ENCODE measurements around the gene RFNG. TPM values are rescaled to one million over a fixed set of nuclear protein-coding genes. Genes with fewer than 3 reads are reported as not detected.

The RFNG gene
- total and polyA plus RNA-seq, 5 donors from 2014 or later, result 3.2 to 35.1 (median 5.4) TPM

- DNase-seq (no peak), ATAC-seq (ENCODE audit: low read depth in 2 of 2) (no peak)
- Mint-ChIP-seq H3K27me3 (no peaks in the 10 kb centered on the region), H3K36me3 (no peaks in the 10 kb centered on the region), H3K4me3 (no peak overlapping the region), H3K9me3 (no peaks in the 10 kb centered on the region), H3K4me1 (peaks cover 0 to 17% (median 6%) of the 10 kb centered on the region in 4 donors), H3K27ac (no peak overlapping the region)
- H3K4me1 ChIP-seq (ENCODE audit: control insufficient read depth, insufficient read depth, low read length, poor library complexity, severe bottlenecking), result peaks cover 12% of the 10 kb centered on the region
- no peak overlapping the region for H3K27ac ChIP-seq (ENCODE audit: insufficient read depth, low read length, poor library complexity, severe bottlenecking)
- H3K27me3 ChIP-seq (ENCODE audit: control insufficient read depth, insufficient read depth, low read length), result no peaks in the 10 kb centered on the region
- no peaks in the 10 kb centered on the region for H3K36me3 ChIP-seq (ENCODE audit: control insufficient read depth, insufficient read depth, low read length)
- H3K4me3 ChIP-seq (ENCODE audit: low read depth, low read length), result no peak overlapping the region
- no peaks in the 10 kb centered on the region for H3K9me3 ChIP-seq (ENCODE audit: control insufficient read depth in 2 of 2, low read length in 2 of 2)
Measured at GRCh38 chr17:82016875-82017459, 34.6 kb downstream of the RFNG start.

- H3K9me3 Mint-ChIP-seq, result no peaks in the 10 kb centered on the region
- no peaks in the 10 kb centered on the region for H3K27me3 Mint-ChIP-seq
- Histone ChIP-seq H3K9me3 (ENCODE audit: control insufficient read depth in 2 of 2, low read length in 2 of 2) (no peaks in the 10 kb centered on the region), H3K4me1 (ENCODE audit: control insufficient read depth, insufficient read depth, low read length, poor library complexity, severe bottlenecking) (peaks cover 5% of the 10 kb centered on the region), H3K27ac (ENCODE audit: insufficient read depth, low read length, poor library complexity, severe bottlenecking) (no peak overlapping the region), H3K36me3 (ENCODE audit: control insufficient read depth, insufficient read depth, low read length) (no peaks in the 10 kb centered on the region), H3K4me3 (ENCODE audit: low read depth, low read length) (no peak overlapping the region), H3K27me3 (ENCODE audit: control insufficient read depth, insufficient read depth, low read length) (no peaks in the 10 kb centered on the region)
- H3K27ac Mint-ChIP-seq, result no peak overlapping the region
- H3K4me3 Mint-ChIP-seq, result no peak overlapping the region
- H3K36me3 Mint-ChIP-seq, result no peaks in the 10 kb centered on the region
- DNase-seq, result no peak
- H3K4me1 Mint-ChIP-seq, result peaks cover 0 to 10% (median 1%) of the 10 kb centered on the region in 4 donors
- no peak for ATAC-seq (ENCODE audit: low read depth in 2 of 2)
Measured at GRCh38 chr17:82016061-82016874, 35.3 kb downstream of the RFNG start.

- Histone ChIP-seq H3K27ac (ENCODE audit: insufficient read depth, low read length, poor library complexity, severe bottlenecking) (no peak overlapping the region), H3K9me3 (ENCODE audit: control insufficient read depth in 2 of 2, low read length in 2 of 2) (no peaks in the 10 kb centered on the region), H3K27me3 (ENCODE audit: control insufficient read depth, insufficient read depth, low read length) (no peaks in the 10 kb centered on the region), H3K4me3 (ENCODE audit: low read depth, low read length) (no peak overlapping the region), H3K36me3 (ENCODE audit: control insufficient read depth, insufficient read depth, low read length) (no peaks in the 10 kb centered on the region), H3K4me1 (ENCODE audit: control insufficient read depth, insufficient read depth, low read length, poor library complexity, severe bottlenecking) (no peaks in the 10 kb centered on the region)
- no peaks in the 10 kb centered on the region for H3K9me3 Mint-ChIP-seq
- no peak overlapping the region for H3K27ac Mint-ChIP-seq
- H3K36me3 Mint-ChIP-seq, result no peaks in the 10 kb centered on the region
- ATAC-seq (ENCODE audit: low read depth in 2 of 2), result no peak
- no peaks in the 10 kb centered on the region for H3K27me3 Mint-ChIP-seq
- no peak for DNase-seq
- peaks cover 0 to 5% (median 0%) of the 10 kb centered on the region in 4 donors for H3K4me1 Mint-ChIP-seq
- no peak overlapping the region for H3K4me3 Mint-ChIP-seq
Measured at GRCh38 chr17:82015311-82015971, 36.2 kb downstream of the RFNG start.

GRCh38 chr17:82014971-82015310, 36.7 kb downstream of the RFNG start:
- Mint-ChIP-seq H3K9me3 (no peaks in the 10 kb centered on the region), H3K27ac (no peak overlapping the region), H3K27me3 (no peaks in the 10 kb centered on the region), H3K36me3 (no peaks in the 10 kb centered on the region), H3K4me1 (peaks cover 0 to 2% (median 0%) of the 10 kb centered on the region in 4 donors), H3K4me3 (no peak overlapping the region)
- H3K27me3 ChIP-seq (ENCODE audit: control insufficient read depth, insufficient read depth, low read length), result no peaks in the 10 kb centered on the region
- no peak overlapping the region for H3K4me3 ChIP-seq (ENCODE audit: low read depth, low read length)
- no peaks in the 10 kb centered on the region for H3K4me1 ChIP-seq (ENCODE audit: control insufficient read depth, insufficient read depth, low read length, poor library complexity, severe bottlenecking)
- DNase-seq (no peak), ATAC-seq (ENCODE audit: low read depth in 2 of 2) (no peak)
- H3K36me3 ChIP-seq (ENCODE audit: control insufficient read depth, insufficient read depth, low read length), result no peaks in the 10 kb centered on the region
- no peaks in the 10 kb centered on the region for H3K9me3 ChIP-seq (ENCODE audit: control insufficient read depth in 2 of 2, low read length in 2 of 2)
- no peak overlapping the region for H3K27ac ChIP-seq (ENCODE audit: insufficient read depth, low read length, poor library complexity, severe bottlenecking)

GRCh38 chr17:82014432-82014831, 37.2 kb downstream of the RFNG start:
- Histone ChIP-seq H3K27ac (ENCODE audit: insufficient read depth, low read length, poor library complexity, severe bottlenecking) (no peak overlapping the region), H3K36me3 (ENCODE audit: control insufficient read depth, insufficient read depth, low read length) (no peaks in the 10 kb centered on the region), H3K9me3 (ENCODE audit: control insufficient read depth in 2 of 2, low read length in 2 of 2) (no peaks in the 10 kb centered on the region), H3K4me1 (ENCODE audit: control insufficient read depth, insufficient read depth, low read length, poor library complexity, severe bottlenecking) (no peaks in the 10 kb centered on the region), H3K27me3 (ENCODE audit: control insufficient read depth, insufficient read depth, low read length) (no peaks in the 10 kb centered on the region), H3K4me3 (ENCODE audit: low read depth, low read length) (no peak overlapping the region)
- no peak for DNase-seq
- H3K27ac Mint-ChIP-seq, result no peak overlapping the region
- ATAC-seq (ENCODE audit: low read depth in 2 of 2), result no peak
- no peaks in the 10 kb centered on the region for H3K9me3 Mint-ChIP-seq
- no peaks in the 10 kb centered on the region for H3K36me3 Mint-ChIP-seq
- no peaks in the 10 kb centered on the region for H3K27me3 Mint-ChIP-seq
- H3K4me1 Mint-ChIP-seq, result no peaks in the 10 kb centered on the region
- peak overlapping the region in 1 of 4 donors; percentile 47 for H3K4me3 Mint-ChIP-seq

- Histone ChIP-seq H3K27ac (ENCODE audit: insufficient read depth, low read length, poor library complexity, severe bottlenecking) (no peak overlapping the region), H3K9me3 (ENCODE audit: control insufficient read depth in 2 of 2, low read length in 2 of 2) (no peaks in the 10 kb centered on the region), H3K36me3 (ENCODE audit: control insufficient read depth, insufficient read depth, low read length) (no peaks in the 10 kb centered on the region), H3K27me3 (ENCODE audit: control insufficient read depth, insufficient read depth, low read length) (no peaks in the 10 kb centered on the region), H3K4me1 (ENCODE audit: control insufficient read depth, insufficient read depth, low read length, poor library complexity, severe bottlenecking) (no peaks in the 10 kb centered on the region), H3K4me3 (ENCODE audit: low read depth, low read length) (no peak overlapping the region)
- Mint-ChIP-seq H3K4me3 (no peak overlapping the region), H3K27me3 (no peaks in the 10 kb centered on the region), H3K27ac (no peak overlapping the region), H3K36me3 (no peaks in the 10 kb centered on the region), H3K4me1 (no peaks in the 10 kb centered on the region), H3K9me3 (no peaks in the 10 kb centered on the region)
- no peak for DNase-seq
- no peak for ATAC-seq (ENCODE audit: low read depth in 2 of 2)
Measured at GRCh38 chr17:82013772-82014321, 37.8 kb downstream of the RFNG start.

- DNase-seq (no peak), ATAC-seq (ENCODE audit: low read depth in 2 of 2) (no peak)
- Histone ChIP-seq H3K27ac (ENCODE audit: insufficient read depth, low read length, poor library complexity, severe bottlenecking) (no peak overlapping the region), H3K9me3 (ENCODE audit: control insufficient read depth in 2 of 2, low read length in 2 of 2) (no peaks in the 10 kb centered on the region), H3K4me3 (ENCODE audit: low read depth, low read length) (no peak overlapping the region), H3K36me3 (ENCODE audit: control insufficient read depth, insufficient read depth, low read length) (no peaks in the 10 kb centered on the region), H3K4me1 (ENCODE audit: control insufficient read depth, insufficient read depth, low read length, poor library complexity, severe bottlenecking) (no peaks in the 10 kb centered on the region), H3K27me3 (ENCODE audit: control insufficient read depth, insufficient read depth, low read length) (no peaks in the 10 kb centered on the region)
- Mint-ChIP-seq H3K4me3 (no peak overlapping the region), H3K9me3 (no peaks in the 10 kb centered on the region), H3K27me3 (no peaks in the 10 kb centered on the region), H3K27ac (no peak overlapping the region), H3K4me1 (no peaks in the 10 kb centered on the region), H3K36me3 (no peaks in the 10 kb centered on the region)
Measured at GRCh38 chr17:82013341-82013740, 38.3 kb downstream of the RFNG start.
